PC-3 (cell line): ENCODE measurements around the gene IL1RAPL2.

Source experiments
- EZH2phosphoT487 ChIP-seq: fragments of 300-600 bp; sonication (generic); IDR thresholded peaks from 2 replicates; pipeline ENCODE4 v1.6.1; 2018; ENCODE audit warnings: mild to moderate bottlenecking, antibody characterized with exemption, low read length, borderline replicate concordance
- TF ChIP-seq, protein P1 (sequence below): fragments of 300-600 bp; sonication (generic); conservative IDR thresholded peaks from 2 replicates; pipeline ENCODE4 v1.5.1; 2017; ENCODE audit warnings: antibody characterized with exemption, low read depth, mild to moderate bottlenecking, low read length

DNA sequence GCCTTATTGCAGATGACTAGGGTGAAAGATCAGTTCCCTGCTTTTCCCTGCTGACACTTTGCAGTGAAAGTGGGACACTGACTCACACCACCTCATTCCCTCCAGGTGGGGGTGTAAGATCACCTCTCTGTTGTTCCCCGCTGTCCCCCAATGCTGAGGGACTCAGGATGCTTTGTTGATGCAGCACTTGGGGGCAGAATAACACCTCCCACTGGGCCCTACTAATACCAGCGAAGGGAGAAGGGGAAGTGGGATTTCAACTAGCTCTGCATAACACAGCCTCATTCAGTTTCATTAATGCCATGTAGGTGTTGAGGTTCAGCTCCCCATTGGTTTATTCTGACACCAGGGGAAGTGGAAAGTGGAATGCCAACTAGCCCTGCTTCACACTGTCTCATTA, 43.6 kb upstream of the IL1RAPL2 start:
- TF ChIP-seq, protein P1, sequence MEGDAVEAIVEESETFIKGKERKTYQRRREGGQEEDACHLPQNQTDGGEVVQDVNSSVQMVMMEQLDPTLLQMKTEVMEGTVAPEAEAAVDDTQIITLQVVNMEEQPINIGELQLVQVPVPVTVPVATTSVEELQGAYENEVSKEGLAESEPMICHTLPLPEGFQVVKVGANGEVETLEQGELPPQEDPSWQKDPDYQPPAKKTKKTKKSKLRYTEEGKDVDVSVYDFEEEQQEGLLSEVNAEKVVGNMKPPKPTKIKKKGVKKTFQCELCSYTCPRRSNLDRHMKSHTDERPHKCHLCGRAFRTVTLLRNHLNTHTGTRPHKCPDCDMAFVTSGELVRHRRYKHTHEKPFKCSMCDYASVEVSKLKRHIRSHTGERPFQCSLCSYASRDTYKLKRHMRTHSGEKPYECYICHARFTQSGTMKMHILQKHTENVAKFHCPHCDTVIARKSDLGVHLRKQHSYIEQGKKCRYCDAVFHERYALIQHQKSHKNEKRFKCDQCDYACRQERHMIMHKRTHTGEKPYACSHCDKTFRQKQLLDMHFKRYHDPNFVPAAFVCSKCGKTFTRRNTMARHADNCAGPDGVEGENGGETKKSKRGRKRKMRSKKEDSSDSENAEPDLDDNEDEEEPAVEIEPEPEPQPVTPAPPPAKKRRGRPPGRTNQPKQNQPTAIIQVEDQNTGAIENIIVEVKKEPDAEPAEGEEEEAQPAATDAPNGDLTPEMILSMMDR, result no peak
- TF ChIP-seq EZH2phosphoT487, result no peak
